Trophoblast cell (in vitro differentiated cells and primary cell): Measurements from ENCODE around the gene NPIPA5.
"Not testable (repeated sequence)": the region's sequence is repeated elsewhere in the genome, so short reads cannot be mapped to it uniquely, and the experiment has no call there.

Experiments
- DNase-seq, 2 donors: peaks; one replicate each; pipeline ENCODE4 v3.0.0-alpha.2; 2016
- H2AFZ ChIP-seq: 2 replicates; pipeline ENCODE4 v1.6.1; 2013; ENCODE audit warnings: low read length, moderate library complexity, mild to moderate bottlenecking; ENCODE audit not compliant: insufficient read depth, poor library complexity
- H2AK5ac ChIP-seq: 2 replicates; pipeline ENCODE4 v1.6.1; 2013; ENCODE audit warnings: mild to moderate bottlenecking, low read length
- H2BK120ac ChIP-seq: 2 replicates; pipeline ENCODE4 v1.6.1; 2013; ENCODE audit warnings: low read length, mild to moderate bottlenecking, moderate library complexity; ENCODE audit not compliant: insufficient read depth, poor library complexity
- H2BK12ac ChIP-seq: 2 replicates; pipeline ENCODE4 v1.6.1; 2013; ENCODE audit warnings: mild to moderate bottlenecking, low read length, moderate library complexity
- H2BK5ac ChIP-seq: 2 replicates; pipeline ENCODE4 v1.6.1; 2013; ENCODE audit warnings: low read length, low read depth, moderate library complexity, mild to moderate bottlenecking; ENCODE audit not compliant: poor library complexity
- H3K14ac ChIP-seq: 2 replicates; pipeline ENCODE4 v1.6.1; 2013; ENCODE audit warnings: mild to moderate bottlenecking, low read length
- H3K18ac ChIP-seq: 2 replicates; pipeline ENCODE4 v1.6.1; 2013; ENCODE audit warnings: mild to moderate bottlenecking, low read length
- H3K23ac ChIP-seq: 2 replicates; pipeline ENCODE4 v1.6.1; 2013; ENCODE audit warnings: low read length
- H3K27ac ChIP-seq: 2 replicates; pipeline ENCODE4 v1.5.1; 2013; ENCODE audit warnings: low read depth, mild to moderate bottlenecking, inconsistent platforms, low read length, moderate library complexity
- H3K27me3 ChIP-seq: 2 replicates; pipeline ENCODE4 v1.6.1; 2013; ENCODE audit warnings: inconsistent platforms, mild to moderate bottlenecking, low read length, moderate library complexity; ENCODE audit not compliant: insufficient read depth
- H3K36me3 ChIP-seq, 2 experiments: 1 replicate in 1 of 2; 2 replicates in 1 of 2; pipeline ENCODE4 v1.6.1; 2013; ENCODE audit warnings: low read length in 2 of 2, mild to moderate bottlenecking in 2 of 2, moderate library complexity in 1 of 2; ENCODE audit not compliant: insufficient read depth in 2 of 2, control insufficient read depth in 1 of 2
- H3K4ac ChIP-seq: 2 replicates; pipeline ENCODE4 v1.6.1; 2013; ENCODE audit warnings: low read depth, mild to moderate bottlenecking, low read length, moderate library complexity
- H3K4me1 ChIP-seq, 2 experiments: 1 replicate in 1 of 2; 2 replicates in 1 of 2; pipeline ENCODE4 v1.6.1; 2013; ENCODE audit warnings: low read length in 2 of 2, mild to moderate bottlenecking in 2 of 2, moderate library complexity in 1 of 2; ENCODE audit not compliant: insufficient read depth in 2 of 2, control insufficient read depth in 1 of 2
- H3K4me2 ChIP-seq: 2 replicates; pipeline ENCODE4 v1.6.1; 2013; ENCODE audit warnings: inconsistent platforms, mild to moderate bottlenecking, low read length, moderate library complexity
- H3K4me3 ChIP-seq: 2 replicates; pipeline ENCODE4 v1.5.1; 2013; ENCODE audit warnings: mild to moderate bottlenecking, low read depth, low read length, inconsistent platforms
- H3K79me1 ChIP-seq: one replicate; pipeline ENCODE4 v1.6.1; 2013; ENCODE audit warnings: low read length
- H3K79me2 ChIP-seq: 2 replicates; pipeline ENCODE4 v1.6.1; 2013; ENCODE audit warnings: low read length, mild to moderate bottlenecking; ENCODE audit not compliant: control insufficient read depth, insufficient read depth, poor library complexity
- H3K9ac ChIP-seq: 2 replicates; pipeline ENCODE4 v1.6.1; 2013; ENCODE audit warnings: mild to moderate bottlenecking, low read length
- H3K9me3 ChIP-seq: 2 replicates; pipeline ENCODE4 v1.6.1; 2013; ENCODE audit warnings: low read depth, mild to moderate bottlenecking, control low read depth, inconsistent platforms, low read length; ENCODE audit not compliant: insufficient read depth
- H4K12ac ChIP-seq: 2 replicates; pipeline ENCODE4 v1.6.1; 2013; ENCODE audit warnings: low read depth, mild to moderate bottlenecking, low read length, moderate library complexity
- H4K8ac ChIP-seq: 2 replicates; pipeline ENCODE4 v1.6.1; 2013; ENCODE audit warnings: low read depth, mild to moderate bottlenecking, low read length, moderate library complexity
- H4K91ac ChIP-seq: one replicate; pipeline ENCODE4 v1.6.1; 2013; ENCODE audit warnings: low read depth, mild to moderate bottlenecking, low read length, moderate library complexity
- WGBS: extraction: QIAGEN DNeasy Blood & Tissue Kit; methylation state at CpG from one replicate; pipeline ENCODE4 v1.1.7; 2013; ENCODE audit warnings: missing lambda C conversion rate; ENCODE audit not compliant: insufficient read length, insufficient coverage; ENCODE audit errors: extremely low coverage; 5-methylcytosine and 5-hydroxymethylcytosine counted together

Gene NPIPA5

GRCh38 chr16:15338986-15339385 lies 39.1 kb downstream of the NPIPA5 start:
- H3K4me2 ChIP-seq, H3K27me3 ChIP-seq, H3K18ac ChIP-seq, H3K9ac ChIP-seq, H4K12ac ChIP-seq, H3K27ac ChIP-seq, H3K9me3 ChIP-seq, H4K91ac ChIP-seq, H4K8ac ChIP-seq, H3K4me3 ChIP-seq, H3K4me1 ChIP-seq, H3K79me1 ChIP-seq, H3K79me2 ChIP-seq, H2BK12ac ChIP-seq, H2BK5ac ChIP-seq, H2AFZ ChIP-seq, H3K23ac ChIP-seq, H2AK5ac ChIP-seq, H2BK120ac ChIP-seq, H3K14ac ChIP-seq, H3K36me3 ChIP-seq, H3K4ac ChIP-seq, DNase-seq: not testable (repeated sequence)
- no CpG with 5 or more reads among the region's 5 CpGs for WGBS

- DNase-seq, H3K23ac ChIP-seq, H4K8ac ChIP-seq, H4K91ac ChIP-seq, H3K9me3 ChIP-seq, H2AK5ac ChIP-seq, H3K4me1 ChIP-seq, H2BK120ac ChIP-seq, H3K4me2 ChIP-seq, H2BK5ac ChIP-seq, H3K9ac ChIP-seq, H3K14ac ChIP-seq, H2AFZ ChIP-seq, H4K12ac ChIP-seq, H3K79me1 ChIP-seq, H3K18ac ChIP-seq, H3K79me2 ChIP-seq, H3K27ac ChIP-seq, H3K27me3 ChIP-seq, H2BK12ac ChIP-seq, H3K4me3 ChIP-seq, H3K4ac ChIP-seq, H3K36me3 ChIP-seq: not testable (repeated sequence)
- no CpG with 5 or more reads among the region's 7 CpGs for WGBS
Observed at GRCh38 chr16:15337974-15338605, 40.0 kb downstream of the NPIPA5 start.

- not testable (repeated sequence) for H4K12ac ChIP-seq, H3K27ac ChIP-seq, H3K79me2 ChIP-seq, H4K91ac ChIP-seq, H3K23ac ChIP-seq, DNase-seq, H3K18ac ChIP-seq, H3K4me3 ChIP-seq, H3K27me3 ChIP-seq, H3K4ac ChIP-seq, H3K79me1 ChIP-seq, H3K9me3 ChIP-seq, H2BK5ac ChIP-seq, H2BK120ac ChIP-seq, H2AK5ac ChIP-seq, H3K4me2 ChIP-seq, H3K14ac ChIP-seq, H3K9ac ChIP-seq, H4K8ac ChIP-seq, H2AFZ ChIP-seq, H3K4me1 ChIP-seq, H2BK12ac ChIP-seq, H3K36me3 ChIP-seq
- no CpG with 5 or more reads among the region's 2 CpGs for WGBS
Observed at GRCh38 chr16:15335609-15336008, 42.5 kb downstream of the NPIPA5 start.

GRCh38 chr16:15333969-15334368 lies 44.1 kb downstream of the NPIPA5 start:
- not testable (repeated sequence) for H4K12ac ChIP-seq, H3K18ac ChIP-seq, H2AFZ ChIP-seq, H3K23ac ChIP-seq, H2BK12ac ChIP-seq, H3K9ac ChIP-seq, H3K79me1 ChIP-seq, H2BK120ac ChIP-seq, H3K9me3 ChIP-seq, H3K4me3 ChIP-seq, H3K79me2 ChIP-seq, H3K14ac ChIP-seq, H4K91ac ChIP-seq, H3K36me3 ChIP-seq, H3K27ac ChIP-seq, DNase-seq, H3K4me1 ChIP-seq, H2BK5ac ChIP-seq, H3K4me2 ChIP-seq, H3K4ac ChIP-seq, H3K27me3 ChIP-seq, H2AK5ac ChIP-seq, H4K8ac ChIP-seq
- no CpG with 5 or more reads among the region's 5 CpGs for WGBS
